ENCODE results near the gene HOXA7. TPM values are rescaled to one million over a fixed set of nuclear protein-coding genes. Genes with fewer than 3 reads are reported as not detected.

The HOXA7 gene
- total RNA-seq, 1 donor = not detected

DNA sequence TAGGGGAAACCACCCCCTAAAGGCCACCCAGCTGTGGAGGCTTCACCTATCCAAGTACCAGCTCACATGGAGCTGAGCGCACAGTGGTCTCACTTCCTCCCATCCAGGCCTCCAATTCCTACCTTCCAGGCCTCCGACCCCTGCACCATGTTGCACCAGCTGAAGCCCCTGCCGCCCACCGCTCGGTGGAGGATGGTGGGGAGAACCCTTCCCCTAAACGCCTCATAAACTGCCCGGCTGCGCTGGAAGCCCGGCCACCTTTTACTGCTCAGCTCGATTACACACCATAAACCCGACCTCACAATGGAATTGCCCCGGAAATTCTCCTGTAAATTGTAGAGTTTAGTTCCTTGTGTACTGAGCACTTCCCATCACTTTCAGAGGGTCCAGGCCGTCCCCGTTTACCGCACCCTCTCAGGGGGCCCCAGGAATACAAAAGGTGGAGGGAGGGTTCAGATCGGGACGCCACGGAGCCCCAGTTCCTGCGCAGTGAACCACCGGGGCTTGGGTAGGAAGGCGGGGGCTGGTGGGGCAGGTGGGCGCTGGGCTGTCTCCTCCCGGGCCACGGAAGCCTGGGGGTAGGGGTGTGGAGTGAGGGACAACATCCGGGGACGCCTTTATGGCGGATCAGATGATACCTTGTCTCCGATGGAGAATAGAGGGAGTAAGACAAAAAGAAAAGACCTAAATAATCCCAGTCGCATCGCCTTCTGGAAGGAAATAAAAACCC lies 1.4 kb upstream of the HOXA7 start:
- TF ChIP-seq, protein P1, sequence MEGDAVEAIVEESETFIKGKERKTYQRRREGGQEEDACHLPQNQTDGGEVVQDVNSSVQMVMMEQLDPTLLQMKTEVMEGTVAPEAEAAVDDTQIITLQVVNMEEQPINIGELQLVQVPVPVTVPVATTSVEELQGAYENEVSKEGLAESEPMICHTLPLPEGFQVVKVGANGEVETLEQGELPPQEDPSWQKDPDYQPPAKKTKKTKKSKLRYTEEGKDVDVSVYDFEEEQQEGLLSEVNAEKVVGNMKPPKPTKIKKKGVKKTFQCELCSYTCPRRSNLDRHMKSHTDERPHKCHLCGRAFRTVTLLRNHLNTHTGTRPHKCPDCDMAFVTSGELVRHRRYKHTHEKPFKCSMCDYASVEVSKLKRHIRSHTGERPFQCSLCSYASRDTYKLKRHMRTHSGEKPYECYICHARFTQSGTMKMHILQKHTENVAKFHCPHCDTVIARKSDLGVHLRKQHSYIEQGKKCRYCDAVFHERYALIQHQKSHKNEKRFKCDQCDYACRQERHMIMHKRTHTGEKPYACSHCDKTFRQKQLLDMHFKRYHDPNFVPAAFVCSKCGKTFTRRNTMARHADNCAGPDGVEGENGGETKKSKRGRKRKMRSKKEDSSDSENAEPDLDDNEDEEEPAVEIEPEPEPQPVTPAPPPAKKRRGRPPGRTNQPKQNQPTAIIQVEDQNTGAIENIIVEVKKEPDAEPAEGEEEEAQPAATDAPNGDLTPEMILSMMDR (IDR thresholded peaks at IDR 0.05; ENCODE audit: insufficient read depth, low read length) = no peak
- DNase-seq (ENCODE audit: low read depth) = no peak
- H3K4me3 ChIP-seq (ENCODE audit: low read depth, low read length) = no peak overlapping the region

DNA sequence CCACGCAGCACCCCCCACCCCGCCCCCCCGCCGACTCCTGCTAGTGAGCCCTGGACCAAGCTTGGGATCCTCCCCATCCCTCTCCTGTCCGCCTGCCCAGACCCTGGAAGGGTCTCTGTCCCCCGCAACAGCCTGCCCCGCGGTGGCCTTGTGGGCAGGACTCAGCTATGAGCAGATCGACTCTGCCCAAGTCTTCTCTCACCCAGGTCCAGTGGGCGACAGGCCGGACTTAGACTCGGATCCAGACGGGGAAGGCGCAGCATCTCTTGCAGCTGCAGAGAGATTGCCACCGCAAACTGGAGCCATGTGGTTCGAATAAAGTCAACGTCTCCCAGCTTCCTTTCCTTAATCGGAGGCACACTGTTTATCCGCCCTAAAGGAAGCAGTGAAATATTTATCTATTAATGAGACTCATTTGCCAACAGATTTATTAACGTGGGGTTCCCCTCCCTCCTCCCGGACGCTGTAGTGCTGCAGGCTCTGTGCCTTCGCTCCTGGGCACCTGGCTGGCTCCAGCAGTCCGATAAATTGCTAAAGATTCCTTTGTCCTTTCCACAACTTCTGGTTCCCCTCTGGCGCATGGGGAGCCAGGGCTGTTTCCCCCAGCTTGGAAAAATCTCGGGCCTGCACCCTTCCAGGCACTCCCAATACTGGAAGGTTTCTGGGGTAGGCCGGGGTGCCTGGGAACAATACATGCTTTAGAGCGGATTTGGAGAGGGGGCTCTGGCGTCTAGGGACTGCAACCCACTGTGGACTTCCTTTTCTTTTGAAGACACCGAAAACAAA lies 634 bp upstream of the HOXA7 start:
- TF ChIP-seq, protein P1 (IDR thresholded peaks at IDR 0.05; ENCODE audit: insufficient read depth, low read length) = no peak
- H3K4me3 ChIP-seq (ENCODE audit: low read depth, low read length) = no peak overlapping the region
- no peak for DNase-seq (ENCODE audit: low read depth)

DNA sequence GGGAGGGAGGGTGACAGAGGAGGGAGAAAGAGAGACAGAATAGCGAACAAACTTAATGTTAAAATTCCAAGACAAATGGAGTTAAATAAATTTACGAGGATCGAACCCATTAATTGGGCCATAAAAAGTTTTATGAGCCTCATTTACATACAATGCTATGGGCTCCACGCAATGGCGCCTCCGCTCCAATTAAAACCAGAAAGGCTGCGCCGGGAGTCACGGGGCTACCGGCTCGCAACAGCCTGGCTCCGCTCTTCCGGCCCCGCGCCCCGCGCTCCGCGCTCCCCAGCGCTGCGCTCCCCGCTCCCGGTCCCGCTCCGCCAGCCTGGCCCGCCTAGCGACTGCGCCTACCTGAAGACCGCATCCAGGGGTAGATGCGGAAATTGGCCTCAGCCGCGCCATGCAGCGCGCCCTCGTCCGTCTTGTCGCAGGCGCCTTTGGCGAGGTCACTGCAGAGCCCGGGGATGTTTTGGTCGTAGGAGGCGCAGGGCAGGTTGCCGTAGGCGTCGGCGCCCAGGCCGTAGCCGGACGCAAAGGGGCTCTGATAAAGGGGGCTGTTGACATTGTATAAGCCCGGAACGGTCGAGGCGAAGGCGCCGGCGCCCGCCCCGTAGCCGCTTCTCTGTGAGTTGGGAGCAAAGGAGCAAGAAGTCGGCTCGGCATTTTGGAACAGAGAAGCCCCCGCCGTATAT lies 513 bp downstream of the HOXA7 start:
- no peak overlapping the region for H3K4me3 ChIP-seq (ENCODE audit: low read depth, low read length)
- DNase-seq (ENCODE audit: low read depth) = no peak
- TF ChIP-seq, protein P1 (IDR thresholded peaks at IDR 0.05; ENCODE audit: insufficient read depth, low read length) = no peak

DNA sequence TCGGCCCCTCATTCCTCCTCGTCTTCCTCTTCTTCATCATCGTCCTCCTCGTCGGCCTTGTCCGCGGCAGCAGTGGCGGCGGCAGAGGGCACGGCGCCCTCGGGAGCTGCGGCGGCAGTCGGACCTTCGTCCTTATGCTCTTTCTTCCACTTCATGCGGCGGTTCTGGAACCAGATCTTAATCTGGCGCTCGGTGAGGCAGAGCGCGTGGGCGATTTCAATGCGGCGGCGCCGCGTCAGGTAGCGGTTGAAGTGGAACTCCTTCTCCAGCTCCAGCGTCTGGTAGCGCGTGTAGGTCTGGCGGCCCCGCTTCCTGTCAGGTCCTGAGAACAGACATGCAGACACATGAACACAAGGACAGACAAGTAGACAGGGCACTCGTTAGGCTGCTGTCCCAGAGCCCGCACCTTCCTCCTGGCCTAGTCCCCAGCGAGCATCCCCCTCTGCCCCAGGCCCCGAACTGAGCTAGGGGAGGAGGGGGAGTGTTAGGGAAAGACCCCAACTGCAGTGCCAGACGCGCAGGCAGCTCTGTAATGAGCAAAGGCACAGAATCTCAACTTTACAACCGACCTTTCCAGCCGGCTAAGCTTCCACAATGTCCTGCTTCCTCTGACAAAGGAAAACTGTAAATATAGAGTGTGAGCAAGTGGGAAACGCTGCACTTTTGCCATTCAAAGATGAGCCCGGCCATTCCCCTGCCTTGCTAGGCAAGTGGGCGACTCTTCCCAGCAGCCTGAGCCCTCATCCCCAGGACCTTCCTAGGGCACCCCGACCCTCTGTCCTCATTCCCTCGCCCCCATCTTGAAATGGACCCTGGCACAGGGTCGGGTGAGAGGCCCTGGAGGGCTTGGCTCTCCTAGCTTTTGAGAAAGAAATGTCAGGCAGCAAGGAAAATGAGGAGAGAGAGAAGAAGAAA lies 1.3 kb downstream of the HOXA7 start:
- TF ChIP-seq, protein P1 (IDR thresholded peaks at IDR 0.05; ENCODE audit: insufficient read depth, low read length) = no peak
- DNase-seq (ENCODE audit: low read depth) = no peak
- H3K4me3 ChIP-seq (ENCODE audit: low read depth, low read length) = no peak overlapping the region

DNA sequence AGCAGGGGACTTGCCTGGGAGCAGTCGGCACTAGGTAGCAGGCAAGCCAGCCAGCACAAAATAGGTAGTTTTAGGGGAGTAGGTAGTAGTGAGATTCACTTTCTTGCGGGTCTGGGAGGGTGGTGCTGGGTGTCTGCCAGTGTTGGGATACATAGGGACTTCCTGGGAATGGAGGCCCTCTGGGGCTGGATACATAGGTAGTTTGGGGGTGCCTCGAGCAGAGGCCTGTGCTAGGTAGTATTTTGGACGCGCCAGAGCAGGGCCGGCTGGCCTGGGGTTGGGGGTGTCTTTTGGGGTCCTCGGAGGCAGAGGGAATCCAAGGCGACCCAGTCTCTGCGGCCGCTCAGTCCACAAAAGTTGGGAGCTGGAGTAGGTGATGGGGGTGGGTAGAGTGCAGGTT lies 2.1 kb downstream of the HOXA7 start:
- no peak overlapping the region for H3K4me3 ChIP-seq (ENCODE audit: low read depth, low read length)
- TF ChIP-seq, protein P1 (IDR thresholded peaks at IDR 0.05; ENCODE audit: insufficient read depth, low read length) = no peak
- no peak for DNase-seq (ENCODE audit: low read depth)

DNA sequence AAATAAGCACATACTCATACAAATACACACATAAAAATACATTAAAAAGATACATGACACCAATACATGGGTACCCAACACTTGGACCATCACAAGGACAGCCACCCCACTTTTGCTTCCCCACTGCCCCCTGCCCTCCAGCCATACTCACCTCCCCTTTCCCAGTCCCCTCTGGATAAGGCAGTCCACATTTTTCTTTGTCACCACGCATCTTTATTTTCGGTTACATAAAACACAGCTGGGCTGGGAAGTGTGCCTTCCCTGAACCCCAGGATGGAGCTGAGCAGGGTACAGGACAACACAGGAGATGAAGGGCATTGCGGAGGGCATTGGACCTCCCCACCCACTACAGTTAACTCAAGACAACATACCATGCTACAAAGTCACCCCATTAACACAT lies 2.9 kb downstream of the HOXA7 start:
- H3K4me3 ChIP-seq (ENCODE audit: low read depth, low read length) = no peak overlapping the region
- TF ChIP-seq, protein P1 (IDR thresholded peaks at IDR 0.05; ENCODE audit: insufficient read depth, low read length) = no peak
- DNase-seq (ENCODE audit: low read depth) = no peak

All from fibroblast of the aortic adventitia (primary cell).